GM12892 (cell line): Measurements from ENCODE around the gene DNAJB12.

ENCODE experiments used
- POLR2A ChIP-seq: IDR thresholded peaks from 2 replicates; pipeline ENCODE4 v1.6.1; 2011; ENCODE audit warnings: low read depth, low read length, control low read depth
- POLR2AphosphoS5 ChIP-seq: IDR thresholded peaks from 2 replicates; pipeline ENCODE4 v1.6.1; 2011; ENCODE audit warnings: low read depth, low read length, control low read depth
- TAF1 ChIP-seq: IDR thresholded peaks from 2 replicates; pipeline ENCODE4 v1.6.1; 2011; ENCODE audit warnings: low read depth, mild to moderate bottlenecking, control low read depth, low read length, borderline replicate concordance

GRCh38 chr10:72386916-72387586 is 32.3 kb upstream of the DNAJB12 start:
- TF ChIP-seq TAF1 (no peak), POLR2AphosphoS5 (no peak), POLR2A (no peak)
